ENCODE measurements around the gene GRN. TPM values are rescaled to one million over a fixed set of nuclear protein-coding genes. Genes with fewer than 3 reads are reported as not detected.

The GRN gene
- total RNA-seq, 1 experiment from 2014 or later = 206 TPM

GRCh38 chr17:44312396-44313104, 32.6 kb upstream of the GRN start (continued):
- TF ChIP-seq TCF7L2 (IDR thresholded peaks at IDR 0.05; ENCODE audit: borderline replicate concordance, extremely low read depth, insufficient read depth, insufficient read length) (no peak), RAD21 (IDR thresholded peaks at IDR 0.05; ENCODE audit: low read depth) (no peak), MAX (IDR thresholded peaks at IDR 0.05) (no peak), ZNF274 (IDR thresholded peaks at IDR 0.05; ENCODE audit: low read depth, low read length) (no peak), ZFX (IDR thresholded peaks at IDR 0.05) (no peak), EZH2phosphoT487 (IDR thresholded peaks at IDR 0.05; ENCODE audit: borderline replicate concordance) (no peak), EZH2 (IDR thresholded peaks at IDR 0.05) (no peak), SRF (IDR thresholded peaks at IDR 0.05; ENCODE audit: low read depth) (no peak), SP1 (IDR thresholded peaks at IDR 0.05; ENCODE audit: low read depth) (no peak), POLR2AphosphoS5 (IDR thresholded peaks at IDR 0.05; ENCODE audit: low read depth, low read length) (no peak), CTCF (IDR thresholded peaks at IDR 0.05 in 2 of 3, conservative IDR thresholded peaks at IDR 0.05 in 1 of 3; ENCODE audit: borderline replicate concordance in 1 of 3, insufficient read depth in 1 of 3, low read depth in 2 of 3, low read length in 2 of 3) (no peak)

- RAD21 ChIA-PET (ENCODE audit: low non-redundant PET in 1 of 2, low total read pairs in 2 of 2, uncharacterized antibody in 2 of 2, unreplicated experiment in 2 of 2) = no interaction called here
- Histone ChIP-seq H2AFZ (ENCODE audit: low read depth, low read length, poor library complexity, severe bottlenecking) (no peak overlapping the region), H3K9me2 (ENCODE audit: insufficient read depth) (no peaks in the 10 kb centered on the region), H3K36me3 (ENCODE audit: control insufficient read depth in 1 of 2, insufficient read depth in 2 of 2, low read length in 2 of 2) (no peaks in the 10 kb centered on the region), H3K79me2 (ENCODE audit: insufficient read depth, low read length) (no peaks in the 10 kb centered on the region), H3K4me3 (replicated peaks in 1 of 2; ENCODE audit: low read depth in 1 of 2, low read length in 2 of 2) (no peak overlapping the region), H3K27me3 (ENCODE audit: insufficient read depth, low read length) (no peaks in the 10 kb centered on the region), H3K9ac (ENCODE audit: low read length) (no peak overlapping the region), H3K4me1 (ENCODE audit: control insufficient read depth in 1 of 2, insufficient read depth in 2 of 2, low read length in 2 of 2) (peaks cover 6 to 46% of the 10 kb centered on the region in 2 experiments; a peak in 3 of 4 replicates), H4K20me1 (ENCODE audit: insufficient read depth) (no peaks in the 10 kb centered on the region), H3K4me2 (ENCODE audit: low read length) (peak overlapping the region; percentile 73; the same call in 1 of the 2 replicates), H3K9me3 (ENCODE audit: control insufficient read depth in 1 of 2, insufficient read depth in 1 of 2, low read depth in 1 of 2, low read length in 2 of 2) (no peaks in the 10 kb centered on the region), H3K27ac (ENCODE audit: low read depth, low read length) (no peak overlapping the region)
- DNase-seq (ENCODE audit: low read depth, low spot score) = no peak
- CTCF ChIA-PET = no interaction called here
- no peak for ATAC-seq
- intact Hi-C loops (cut with micrococcal nuclease) = no loop called here
- POLR2A ChIA-PET = no interaction called here
- no TSS peak for BruUV-seq (replicated peaks)
- TF ChIP-seq MAX (IDR thresholded peaks at IDR 0.05) = no peak
- TF ChIP-seq CTCF (IDR thresholded peaks at IDR 0.05 in 2 of 3, conservative IDR thresholded peaks at IDR 0.05 in 1 of 3; ENCODE audit: borderline replicate concordance in 1 of 3, insufficient read depth in 1 of 3, low read depth in 2 of 3, low read length in 2 of 3) = no peak
- no peak for TF ChIP-seq SIN3A (IDR thresholded peaks at IDR 0.05; ENCODE audit: low read depth)
- no peak for TF ChIP-seq SRF (IDR thresholded peaks at IDR 0.05; ENCODE audit: low read depth)
- no peak for TF ChIP-seq POLR2A (IDR thresholded peaks at IDR 0.05; ENCODE audit: borderline replicate concordance, extremely low read depth, insufficient read depth, insufficient read length)
- no peak for TF ChIP-seq FOSL1 (IDR thresholded peaks at IDR 0.05; ENCODE audit: low read depth)
- TF ChIP-seq EZH2phosphoT487 (IDR thresholded peaks at IDR 0.05; ENCODE audit: borderline replicate concordance) = no peak
- TF ChIP-seq RAD21 (IDR thresholded peaks at IDR 0.05; ENCODE audit: low read depth) = no peak
- TF ChIP-seq SP1 (IDR thresholded peaks at IDR 0.05; ENCODE audit: low read depth) = no peak
- no peak for TF ChIP-seq CEBPB (IDR thresholded peaks at IDR 0.05; ENCODE audit: low read depth)
- no peak for TF ChIP-seq TCF7L2 (IDR thresholded peaks at IDR 0.05; ENCODE audit: borderline replicate concordance, extremely low read depth, insufficient read depth, insufficient read length)
- no peak for TF ChIP-seq YY1 (IDR thresholded peaks at IDR 0.05; ENCODE audit: extremely low read depth, insufficient replicate concordance, low read depth, low read length)
- no peak for TF ChIP-seq EZH2 (IDR thresholded peaks at IDR 0.05)
- no peak for TF ChIP-seq ZNF274 (IDR thresholded peaks at IDR 0.05; ENCODE audit: low read depth, low read length)
- TF ChIP-seq ZFX (IDR thresholded peaks at IDR 0.05) = no peak
Observed at GRCh38 chr17:44314031-44314430, 31.1 kb upstream of the GRN start.

All from HCT116 (cell line).